HTERT RPE-1 (cell line): ENCODE results near the gene TMEM201.

Source experiments
- in situ Hi-C: fragments of 300-500 bp; cut with MboI; formaldehyde crosslinking; loops from 4 replicates; pipeline ENCODE4 v1.14.3; 2020; ENCODE audit warnings: low sequenced_read_pairs

TMEM201 gene

DNA sequence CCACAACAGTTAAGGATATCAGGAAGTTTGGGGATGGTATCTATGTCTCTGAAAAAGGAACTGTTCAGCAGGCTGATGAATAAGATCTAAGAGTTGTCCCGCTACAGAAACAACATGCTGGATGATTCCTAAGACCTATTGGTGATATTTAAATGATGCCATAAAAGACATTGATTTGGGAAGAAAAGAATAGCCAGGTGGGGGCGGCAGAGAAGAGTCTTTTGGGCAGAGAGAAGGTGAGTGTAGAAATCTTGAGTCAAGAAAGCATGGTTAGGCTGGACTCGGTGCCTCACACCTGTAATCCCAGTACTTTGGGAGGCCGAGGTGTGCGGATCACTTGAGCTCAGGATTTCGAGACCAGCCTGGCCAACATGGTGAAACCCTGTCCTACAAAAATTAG lies 11.8 kb upstream of the TMEM201 start:
- in situ Hi-C loops: no loop called here

DNA sequence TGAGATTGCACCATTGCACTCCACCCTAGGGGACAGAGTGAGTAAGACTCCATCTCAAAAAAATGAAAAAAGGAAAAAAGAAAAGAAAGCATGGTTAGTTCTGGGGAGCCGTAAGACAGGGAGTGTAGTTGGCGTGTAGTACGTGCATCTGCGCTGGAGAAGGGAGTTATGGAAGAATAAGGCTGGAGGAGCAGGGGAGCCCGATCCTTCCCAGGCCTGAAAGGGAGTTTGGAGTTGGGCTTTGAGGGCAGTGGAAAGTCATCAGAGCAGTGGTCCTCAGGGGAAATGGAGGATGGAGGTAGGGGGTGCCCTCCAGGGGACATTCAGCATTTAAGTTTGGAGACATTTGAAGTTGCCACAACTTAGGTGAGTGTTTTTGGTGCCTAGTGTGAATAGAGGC lies 11.3 kb upstream of the TMEM201 start:
- in situ Hi-C loops: no loop called here

DNA sequence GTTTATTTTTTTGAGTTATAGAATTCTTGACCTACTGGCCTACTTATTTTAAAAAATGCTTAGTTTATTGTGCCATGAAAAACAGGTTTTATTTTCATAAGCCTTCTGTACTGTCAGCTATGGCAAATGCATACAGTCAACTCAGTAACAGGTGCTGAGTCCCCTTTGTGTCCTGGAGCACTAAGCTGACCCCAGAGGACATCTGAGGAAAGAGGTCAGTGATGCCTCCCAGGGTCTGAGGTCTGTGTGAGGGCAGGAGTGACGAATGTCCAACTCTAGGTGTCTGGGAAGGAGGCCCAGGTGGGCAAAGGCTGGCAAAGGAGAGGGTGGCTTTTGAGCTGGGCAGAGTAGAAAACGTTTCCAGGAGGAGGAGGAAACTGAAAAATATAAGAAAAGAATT lies 7.8 kb upstream of the TMEM201 start:
- in situ Hi-C loops: no loop called here

DNA sequence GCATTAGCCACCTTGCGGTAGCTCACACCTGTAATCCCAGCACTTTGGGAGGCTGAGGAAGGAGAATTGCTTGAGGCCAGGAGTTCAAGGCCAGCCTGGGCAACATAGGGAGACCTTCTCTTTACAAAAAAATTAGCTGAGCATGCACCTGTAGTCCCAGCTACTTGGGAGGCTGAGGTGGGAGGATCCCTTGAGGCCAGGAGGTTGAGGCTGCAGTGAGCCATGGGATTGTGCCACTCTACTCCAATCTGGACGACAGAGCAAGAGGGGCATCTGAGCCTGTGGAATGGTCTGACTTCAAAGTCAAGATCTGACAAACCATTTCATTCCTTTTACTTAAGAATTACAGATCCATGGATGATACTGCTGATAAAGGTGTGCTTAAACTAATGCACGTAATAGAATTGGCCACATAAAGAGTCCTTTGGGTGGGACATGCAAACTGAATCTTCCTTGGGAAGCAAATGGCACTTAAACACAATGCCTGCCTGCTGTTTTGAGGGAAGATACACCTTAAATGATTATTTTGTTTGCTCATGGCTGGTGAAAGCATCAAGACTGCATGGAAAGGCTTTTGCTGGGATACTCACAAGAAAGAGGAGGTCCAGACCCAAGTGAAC lies 2.5 kb upstream of the TMEM201 start:
- in situ Hi-C loops: no loop called here

DNA sequence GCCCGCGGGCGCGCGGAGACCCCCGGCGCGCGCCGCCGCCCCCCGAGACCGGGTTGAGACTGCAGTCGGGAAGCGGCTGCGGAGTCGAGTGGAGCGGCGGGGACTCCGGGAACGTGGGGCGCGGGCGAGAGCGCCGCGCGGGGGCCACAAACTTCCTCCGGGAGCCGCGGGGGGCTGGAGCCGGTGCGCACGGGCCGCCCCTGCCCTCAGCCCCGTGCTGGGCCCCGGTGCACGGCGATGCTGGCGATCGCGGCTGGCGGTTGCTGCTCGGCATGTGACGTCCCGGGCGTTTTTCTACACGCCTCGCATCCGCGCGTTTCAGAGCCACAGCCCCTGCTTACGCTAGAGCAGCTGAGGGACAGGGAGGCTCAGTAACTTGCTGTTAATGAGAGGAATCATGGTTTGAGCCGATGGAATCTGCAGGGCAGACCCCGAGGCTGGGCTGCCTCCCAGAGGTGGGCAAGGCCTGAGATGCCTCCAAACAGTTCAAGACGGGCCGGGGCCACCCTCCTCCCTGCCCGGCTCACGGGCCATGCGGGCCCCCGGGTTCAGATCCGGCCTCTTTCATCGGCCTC lies 520 bp downstream of the TMEM201 start:
- in situ Hi-C loops: no loop called here

DNA sequence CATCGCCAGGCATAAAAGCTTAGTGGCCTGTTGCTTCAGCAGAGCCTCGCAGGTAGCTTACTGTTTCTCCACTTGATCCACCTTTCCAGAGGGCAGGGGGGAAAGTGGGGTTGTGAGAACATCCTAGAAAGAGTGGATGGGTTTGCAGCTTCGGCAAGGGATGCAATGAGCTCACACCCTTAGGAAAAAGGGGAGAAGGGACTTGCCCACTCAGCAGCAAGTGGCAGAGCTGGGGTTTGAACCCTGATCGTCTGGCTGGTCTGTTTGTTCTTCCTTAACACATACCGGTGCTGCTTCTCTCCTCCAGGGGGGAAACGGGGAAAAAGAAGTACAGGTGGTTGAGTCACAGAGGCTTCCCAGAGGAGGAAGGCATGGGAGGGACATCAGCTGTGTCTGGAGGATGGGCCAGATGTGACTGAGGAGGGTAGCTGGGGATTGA lies 1.0 kb downstream of the TMEM201 start:
- in situ Hi-C loops: no loop called here

DNA sequence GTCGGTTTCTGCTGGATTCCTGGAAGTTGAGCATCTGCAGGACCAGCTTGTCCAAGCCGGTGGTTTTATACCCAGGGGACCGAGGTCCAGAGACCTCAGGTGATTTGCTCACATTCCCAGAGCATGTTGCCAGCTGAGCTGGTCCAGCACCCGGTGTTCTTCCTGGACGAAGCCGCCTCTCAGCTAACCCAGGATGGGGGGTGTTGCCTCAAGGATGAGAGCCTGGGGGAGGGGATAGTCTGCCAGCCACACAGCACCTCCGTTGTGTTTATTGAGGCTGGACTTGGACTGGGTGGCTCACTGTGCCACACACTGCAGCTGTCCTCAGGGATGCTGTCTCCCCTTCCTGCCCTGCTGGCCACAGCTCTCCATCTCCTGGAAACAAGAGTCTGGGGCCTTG lies 1.5 kb downstream of the TMEM201 start:
- in situ Hi-C loops: no loop called here

DNA sequence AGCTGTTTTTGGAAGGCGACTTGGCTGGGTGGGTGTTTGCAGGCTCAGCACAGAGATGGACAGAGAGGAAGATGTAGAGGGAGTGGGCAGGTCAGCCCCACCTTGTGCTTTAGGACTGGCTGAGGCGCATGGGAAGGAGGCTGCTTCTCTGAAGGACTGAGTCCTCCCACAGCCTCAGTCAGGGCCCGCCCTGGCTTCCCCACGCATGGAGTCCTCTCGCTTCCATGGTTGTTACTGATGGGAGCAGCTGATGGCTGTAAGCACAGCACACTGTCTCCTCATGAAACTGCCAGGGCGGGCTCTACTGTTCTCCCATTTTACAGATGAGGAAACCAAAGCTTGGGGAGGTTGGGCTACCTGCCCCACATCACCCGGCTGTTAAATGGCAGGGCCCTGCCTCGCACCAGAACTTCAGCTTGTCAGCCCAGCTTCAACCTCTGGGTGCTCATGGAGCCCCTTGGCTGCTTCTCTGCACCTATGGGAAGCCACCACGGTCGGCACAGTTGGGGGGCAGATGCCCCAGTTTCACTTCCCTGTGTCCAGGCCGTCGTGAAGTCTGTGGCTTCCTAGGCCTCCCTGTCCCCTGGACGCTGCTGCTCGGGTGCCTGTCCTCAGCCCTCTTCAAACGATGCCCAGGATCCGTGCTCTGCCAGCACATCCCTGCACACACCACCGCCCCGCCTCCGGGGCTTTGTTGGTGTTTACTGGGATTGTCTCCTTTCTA lies 2.4 kb downstream of the TMEM201 start:
- in situ Hi-C loops: no loop called here

DNA sequence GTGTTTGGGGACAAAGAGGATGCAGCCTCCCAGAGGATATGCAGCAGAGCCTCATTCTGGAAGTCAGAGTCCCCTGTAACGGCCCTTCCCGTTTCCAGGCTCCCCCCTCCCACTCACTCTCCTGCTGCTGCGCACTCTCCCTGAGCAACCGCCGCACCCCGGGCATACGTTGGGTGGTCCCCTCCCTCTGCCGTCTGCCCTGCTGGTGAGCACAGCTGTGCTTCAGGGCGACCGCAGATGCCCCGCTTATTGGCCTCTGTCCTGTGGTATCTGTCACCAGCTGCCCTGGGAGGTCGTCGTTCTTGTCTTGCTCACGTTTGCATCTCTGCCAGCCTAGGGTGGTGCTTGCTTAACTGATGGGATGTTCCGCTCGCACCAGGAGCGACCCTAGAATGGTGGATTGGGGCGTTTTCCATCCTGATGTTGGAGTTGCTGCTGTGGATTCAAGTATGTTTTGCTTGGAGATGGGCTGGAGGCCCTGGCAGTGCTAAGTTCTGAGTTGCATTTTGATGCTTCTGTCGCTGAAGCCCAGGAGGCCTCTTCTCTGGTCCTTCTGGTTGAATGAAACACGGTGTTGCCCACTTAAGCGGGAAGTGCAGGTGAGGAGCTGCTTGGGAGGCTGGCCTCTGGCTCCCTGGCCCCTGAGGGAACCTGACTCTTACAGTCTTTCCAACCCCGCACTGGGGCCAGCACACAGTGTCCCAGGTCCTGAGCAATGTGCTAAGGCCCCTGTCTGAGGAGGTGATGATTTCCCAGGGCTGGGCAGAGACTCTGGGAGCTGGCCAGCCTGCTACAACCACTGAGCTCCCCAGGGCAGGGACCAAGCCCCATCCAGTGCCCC lies 3.2 kb downstream of the TMEM201 start:
- in situ Hi-C loops: no loop called here

DNA sequence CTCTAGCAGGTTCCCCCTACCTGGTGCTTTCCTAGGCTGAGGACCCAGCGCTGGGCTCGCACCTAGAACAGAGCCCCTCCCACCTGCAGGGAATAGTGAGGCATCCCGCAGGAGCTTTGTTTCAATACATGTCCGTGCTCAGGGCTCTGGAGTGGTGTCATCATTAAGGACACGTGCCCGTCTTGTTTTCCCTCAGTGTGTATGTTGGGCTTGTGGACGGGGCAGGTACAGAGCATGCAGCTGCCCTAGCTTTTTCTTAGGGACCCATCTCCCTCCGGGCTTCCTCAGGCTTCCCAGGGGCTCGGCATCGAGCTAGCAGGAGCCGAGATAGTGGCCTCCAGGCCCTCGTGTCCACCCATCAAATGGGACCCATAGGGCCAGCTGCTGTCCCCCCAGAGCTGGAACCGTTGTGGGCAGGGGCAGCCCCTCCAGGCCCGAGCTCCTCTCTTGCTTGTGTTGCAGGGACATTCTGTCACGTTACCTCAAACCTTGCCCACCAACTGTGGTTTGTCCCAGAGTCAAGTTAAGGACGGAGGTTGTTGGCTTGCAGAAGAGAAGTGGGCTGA lies 3.9 kb downstream of the TMEM201 start:
- in situ Hi-C loops: no loop called here

DNA sequence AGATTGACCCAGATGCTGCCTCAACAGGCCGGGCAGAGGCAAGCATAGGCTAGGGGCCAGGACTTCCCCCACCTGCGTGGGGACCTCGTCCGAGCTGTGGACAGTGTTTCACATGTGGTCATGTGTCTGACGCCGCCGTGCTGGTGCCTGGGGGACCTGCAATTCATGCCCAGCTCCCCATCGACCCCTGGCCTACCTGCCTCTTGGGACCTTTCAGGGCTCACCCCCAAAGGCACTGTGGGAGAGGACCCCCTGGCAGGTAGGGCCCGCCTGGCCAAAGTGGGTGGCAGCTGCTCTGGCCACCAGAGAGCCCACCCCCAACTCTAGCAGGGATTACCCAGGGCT lies 4.4 kb downstream of the TMEM201 start:
- in situ Hi-C loops: no loop called here

DNA sequence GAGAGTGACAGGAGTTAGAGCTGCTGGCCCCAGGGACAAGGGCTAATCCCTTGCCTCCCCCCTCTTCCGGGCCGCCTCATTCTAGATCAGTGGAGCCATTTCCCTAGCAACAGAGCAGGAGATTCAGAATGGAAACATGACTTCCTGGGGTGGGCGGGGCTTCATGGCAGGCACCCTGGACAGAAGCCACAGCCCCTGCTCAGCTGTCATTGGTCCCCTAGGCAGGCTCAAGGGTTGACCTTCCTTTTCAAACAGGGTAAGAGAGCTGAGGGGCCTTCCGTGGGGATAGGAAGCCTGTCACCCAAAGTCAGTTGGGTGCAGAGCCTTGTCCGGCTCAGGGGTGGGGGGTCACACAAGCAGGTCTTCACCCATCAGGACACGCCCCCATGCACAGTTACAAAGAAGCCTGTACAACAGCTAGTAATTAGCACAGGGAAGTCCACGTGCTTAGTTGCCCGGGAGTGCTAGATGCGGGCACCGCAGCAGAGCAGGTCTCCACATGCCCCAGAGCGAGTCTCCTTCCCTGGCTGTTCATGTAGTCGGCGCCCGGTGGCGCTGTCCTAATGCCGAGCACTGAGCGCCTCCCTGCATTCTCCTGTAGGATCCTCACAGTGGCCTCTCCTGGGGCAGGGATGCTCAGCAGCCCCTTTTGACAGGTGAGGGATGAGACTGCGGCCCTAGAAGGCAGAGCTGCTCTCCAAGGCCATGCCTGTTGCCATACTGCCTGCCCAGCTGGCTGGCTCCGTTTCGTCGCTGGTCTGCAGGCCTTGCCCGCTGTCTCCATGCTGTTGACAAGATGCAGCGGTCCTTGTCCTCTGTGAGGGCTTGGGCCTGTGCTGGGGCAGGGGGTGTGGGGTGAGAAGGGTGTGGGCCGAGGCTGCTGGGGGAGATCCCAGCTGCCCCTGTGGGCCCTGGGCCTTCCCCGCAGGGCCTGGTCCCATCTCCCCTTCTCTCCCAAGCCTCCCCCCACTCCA lies 5.1 kb downstream of the TMEM201 start:
- in situ Hi-C loops: no loop called here

DNA sequence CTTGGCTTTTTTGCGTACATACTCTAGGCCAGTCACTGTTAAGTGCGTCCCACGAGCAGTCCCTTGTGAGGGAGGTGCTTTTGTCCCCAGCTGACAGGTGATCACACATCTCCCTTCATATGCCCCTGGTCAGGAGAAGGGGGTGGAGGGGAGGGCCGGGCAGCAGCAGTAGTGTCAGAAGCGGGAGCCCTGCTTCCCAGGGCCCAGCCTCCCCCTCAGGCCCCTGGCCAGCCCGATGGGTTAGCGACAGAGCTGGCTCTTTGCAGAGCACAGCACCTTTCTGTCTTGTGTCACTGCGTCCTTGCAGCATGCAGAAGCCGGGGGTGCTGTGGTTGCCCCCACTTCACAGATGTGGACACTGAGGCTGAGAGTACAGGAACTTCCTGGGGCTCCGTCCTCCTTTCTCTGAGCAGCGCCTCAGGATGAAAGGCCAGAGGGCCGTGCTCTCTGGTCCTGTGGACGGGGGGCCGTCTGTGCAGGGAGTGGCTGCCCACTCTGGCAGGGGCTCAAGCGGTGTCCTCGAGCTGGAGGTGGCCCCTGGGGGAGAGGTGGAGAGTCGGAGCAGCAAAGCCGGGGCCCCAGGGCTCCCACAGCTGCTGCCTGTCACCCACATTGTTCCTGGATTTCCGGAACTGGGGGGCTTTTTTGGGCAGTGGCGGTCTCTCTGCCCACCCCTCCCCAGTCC lies 5.9 kb downstream of the TMEM201 start:
- in situ Hi-C loops: no loop called here

DNA sequence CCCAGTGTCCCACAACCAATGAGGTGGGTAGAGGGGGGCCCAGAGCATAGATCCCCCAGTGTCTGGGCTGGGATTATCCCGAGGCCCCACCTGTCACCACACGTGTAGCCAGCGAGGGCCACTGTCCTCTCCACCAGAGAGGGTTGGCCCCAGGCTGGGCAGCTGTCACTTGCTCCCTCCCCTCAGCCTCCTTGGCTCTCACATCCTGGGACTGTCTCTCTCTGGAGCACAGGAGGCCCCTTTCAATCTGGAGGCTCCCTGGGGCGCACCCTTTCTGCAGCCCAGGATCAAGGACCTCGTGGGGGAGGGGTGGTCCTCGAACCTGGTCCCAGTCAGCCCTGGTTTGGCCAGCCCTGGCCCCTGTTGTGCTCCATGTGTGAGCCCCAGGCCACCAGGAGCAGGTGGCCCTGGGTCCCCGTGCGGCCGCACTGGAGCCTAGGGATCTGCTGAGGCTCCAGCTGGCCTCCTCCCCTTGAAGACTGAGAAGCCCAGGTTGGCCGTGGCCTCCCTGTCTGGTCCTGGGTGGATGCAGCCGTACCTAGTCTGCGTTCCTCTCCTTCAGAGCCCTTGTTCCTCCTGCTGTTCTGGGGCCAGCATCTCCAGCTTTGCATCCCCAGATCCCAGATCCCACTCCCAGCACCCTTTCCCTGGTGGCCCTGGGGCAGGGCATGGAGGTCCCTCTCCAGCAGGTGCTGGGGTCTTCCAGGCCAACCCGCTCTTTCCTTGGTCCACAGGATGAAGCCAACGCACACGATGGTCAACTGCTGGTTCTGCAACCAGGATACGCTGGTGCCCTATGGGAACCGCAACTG lies 6.7 kb downstream of the TMEM201 start:
- in situ Hi-C loops: no loop called here

DNA sequence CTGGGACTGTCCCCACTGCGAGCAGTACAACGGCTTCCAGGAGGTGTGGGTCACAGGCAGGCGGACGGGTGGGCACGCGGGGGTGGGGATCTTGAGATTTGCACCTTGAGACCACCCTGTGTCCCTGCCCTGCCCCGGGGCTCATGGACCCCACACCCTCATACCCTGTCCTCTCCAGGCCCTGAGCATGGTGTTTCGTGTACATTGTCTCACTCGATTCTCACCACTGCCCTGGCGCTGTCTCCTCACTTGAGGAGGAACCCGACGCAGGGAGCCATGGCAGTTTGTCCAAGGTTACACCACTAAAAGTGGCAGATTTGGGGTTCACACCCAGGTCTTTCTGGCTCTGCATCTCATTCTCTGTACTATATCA lies 7.2 kb downstream of the TMEM201 start:
- in situ Hi-C loops: no loop called here

DNA sequence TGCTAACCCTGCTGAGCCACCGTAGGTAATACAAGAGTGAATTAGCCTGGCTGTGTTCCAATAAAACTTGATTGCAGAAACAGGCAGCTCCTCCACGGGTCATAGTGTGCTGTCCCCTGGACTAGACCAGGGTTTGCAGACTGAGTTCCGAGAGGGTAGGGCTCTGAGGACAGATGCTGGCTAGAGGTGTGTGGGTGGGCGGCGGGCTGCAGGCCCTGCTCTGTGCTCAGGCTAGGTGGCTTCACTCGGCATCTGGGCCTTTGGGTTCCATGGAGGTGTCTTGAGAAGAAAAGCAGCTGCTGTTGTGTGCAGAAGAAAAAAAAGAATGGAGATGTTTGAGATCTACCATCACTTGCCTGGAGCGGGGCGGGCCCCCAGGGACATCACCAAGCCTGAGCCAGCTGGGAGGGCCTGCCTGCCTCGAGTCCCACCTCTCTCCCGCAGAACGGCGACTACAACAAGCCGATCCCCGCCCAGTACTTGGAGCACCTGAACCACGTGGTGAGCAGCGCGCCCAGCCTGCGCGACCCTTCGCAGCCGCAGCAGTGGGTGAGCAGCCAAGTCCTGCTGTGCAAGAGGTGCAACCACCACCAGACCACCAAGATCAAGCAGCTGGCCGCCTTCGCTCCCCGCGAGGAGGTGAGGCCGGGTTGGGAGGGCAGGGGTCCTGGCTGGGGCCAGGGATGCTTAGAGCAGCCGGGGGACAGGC lies 7.9 kb downstream of the TMEM201 start:
- in situ Hi-C loops: no loop called here

DNA sequence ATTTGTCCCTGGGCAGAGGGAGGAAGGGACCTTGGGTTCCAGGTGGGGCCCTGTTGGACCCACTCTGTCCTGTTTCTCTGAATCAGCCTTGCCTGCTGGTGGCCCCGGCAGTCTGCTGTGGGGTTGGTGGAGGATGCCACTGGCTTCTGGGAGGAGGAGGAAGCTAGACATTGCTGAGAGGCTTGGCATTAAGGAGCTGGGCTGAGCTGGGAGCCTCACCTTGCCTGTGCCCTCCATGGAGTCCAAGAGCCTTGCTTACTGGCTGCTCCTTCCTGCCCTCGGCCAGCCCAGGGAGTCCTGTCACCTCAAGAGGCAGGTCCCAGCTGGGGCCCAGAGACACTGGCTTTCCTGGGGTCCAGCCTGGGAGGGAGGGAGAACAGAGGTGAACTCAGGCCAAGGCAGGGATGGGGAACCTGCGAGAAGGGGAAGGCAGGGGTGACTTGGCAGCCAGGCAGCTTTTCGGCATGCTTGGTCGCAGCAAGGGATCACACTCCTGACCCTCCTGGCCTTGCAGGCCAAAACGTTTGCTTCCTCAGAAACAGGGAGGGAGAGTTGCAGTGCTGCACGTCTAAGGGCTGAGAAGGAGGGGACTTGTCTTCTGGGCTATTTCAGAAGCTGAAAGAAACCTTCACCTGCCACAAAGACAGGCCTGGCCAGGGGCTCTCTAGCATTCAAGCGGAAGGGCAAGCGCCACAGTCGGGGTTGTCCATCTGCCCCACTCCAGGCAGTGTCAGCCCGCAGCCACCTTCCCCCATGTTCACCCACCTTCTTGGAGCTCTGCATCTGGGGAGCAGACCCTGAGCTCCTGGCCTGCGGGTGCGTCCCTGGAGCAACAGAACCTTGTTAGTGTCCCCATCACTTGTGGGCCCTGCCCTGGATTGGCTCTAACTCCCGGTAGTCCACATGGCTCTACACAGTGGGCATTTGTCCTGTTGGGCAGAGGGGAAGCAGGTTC lies 8.9 kb downstream of the TMEM201 start:
- in situ Hi-C loops: no loop called here
